Measurements from ENCODE around the gene CCDC197.
A peak's percentile ranks its signal among the peaks of the same experiment; 100 is the strongest.

Gene CCDC197

GRCh38 chr14:94045101-94045500 is 48.0 kb downstream of the CCDC197 start:
- no peak for DNase-seq

GRCh38 chr14:94045563-94046345 is 48.7 kb downstream of the CCDC197 start:
- no peak for DNase-seq

GRCh38 chr14:94046696-94047250 is 49.7 kb downstream of the CCDC197 start:
- no peak for DNase-seq

DNA sequence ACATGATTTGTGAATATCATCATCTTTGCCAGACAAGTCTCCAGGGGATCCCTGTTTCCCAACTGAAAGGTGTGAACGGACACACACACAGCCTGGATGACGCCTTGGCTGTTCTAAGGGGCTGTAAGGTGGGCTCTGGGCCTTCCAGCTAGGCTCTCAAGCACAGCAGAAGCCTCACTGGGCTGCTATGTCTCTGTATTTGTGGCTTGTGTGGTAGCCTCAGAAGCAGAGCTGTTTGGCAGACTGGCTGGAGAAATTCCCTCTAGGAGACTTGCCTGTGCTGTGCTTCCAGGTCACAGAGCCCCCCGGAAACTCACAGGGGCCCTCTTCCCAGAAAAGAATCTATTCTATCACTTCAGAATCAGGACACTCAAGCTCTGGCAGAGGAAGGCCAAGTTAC is 50.5 kb downstream of the CCDC197 start:
- DNase-seq: no peak

DNA sequence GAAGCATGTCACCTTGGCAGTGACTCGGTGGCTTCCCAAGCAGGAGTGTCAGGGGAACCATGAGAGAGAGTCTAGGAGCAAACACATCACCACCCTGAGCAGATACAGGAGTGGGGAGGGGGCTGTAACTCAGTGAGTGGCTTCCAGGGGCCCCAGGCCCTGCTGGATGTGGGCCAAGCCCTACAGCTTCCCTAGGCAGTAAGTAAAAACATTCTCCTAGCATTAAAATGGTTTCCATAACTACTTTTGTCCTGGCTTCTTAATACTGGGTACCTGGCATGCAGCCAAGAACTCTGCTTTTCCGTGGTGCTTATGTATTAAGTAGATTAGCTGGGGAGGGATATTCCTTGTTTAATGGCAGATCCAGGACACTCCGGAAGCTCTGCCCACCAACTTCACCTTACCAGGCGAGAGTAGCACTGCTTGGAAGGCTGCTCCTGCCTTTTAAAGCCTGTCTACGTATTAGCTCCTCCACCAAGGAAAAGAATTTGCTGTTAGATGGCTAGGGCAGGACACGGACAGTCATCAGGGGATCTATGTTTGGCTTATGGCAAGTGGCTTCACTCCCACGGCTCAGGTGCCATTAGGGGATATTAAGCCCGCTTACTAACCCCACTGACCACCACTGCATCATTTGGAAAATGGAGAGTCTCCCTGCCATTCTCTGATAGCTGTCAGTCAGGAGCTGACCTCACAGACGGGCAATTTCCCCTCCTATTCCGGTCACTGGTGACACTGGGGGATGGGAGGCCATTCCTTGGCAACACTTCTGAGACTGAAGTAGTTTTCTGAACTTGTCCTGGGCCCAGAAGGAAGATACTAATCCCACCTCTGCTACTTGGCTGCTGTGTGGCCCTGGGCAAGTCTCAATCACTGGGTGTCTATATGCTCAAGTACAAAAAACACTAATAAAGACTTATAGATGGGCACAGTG is 51.9 kb downstream of the CCDC197 start:
- no peak for DNase-seq

DNA sequence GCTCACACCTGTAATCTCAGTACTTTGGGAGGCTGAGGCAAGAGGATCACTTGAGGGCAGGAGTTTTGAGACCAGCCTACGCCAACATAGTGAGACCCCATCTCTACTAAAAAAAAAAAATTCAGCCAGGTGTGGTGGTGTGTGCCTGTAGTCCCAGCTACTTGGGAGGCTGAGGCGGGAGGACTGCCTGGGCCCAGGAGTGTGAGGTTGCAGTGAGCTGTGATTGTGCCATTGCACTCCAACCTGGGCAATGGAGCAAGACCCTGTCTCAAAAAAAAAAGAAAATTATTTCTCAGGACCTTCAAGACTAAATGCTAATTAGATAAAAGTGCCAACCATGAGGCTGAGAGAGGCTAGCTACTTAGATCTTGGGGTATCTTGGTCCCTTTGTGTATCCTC is 52.5 kb downstream of the CCDC197 start:
- DNase-seq: no peak

DNA sequence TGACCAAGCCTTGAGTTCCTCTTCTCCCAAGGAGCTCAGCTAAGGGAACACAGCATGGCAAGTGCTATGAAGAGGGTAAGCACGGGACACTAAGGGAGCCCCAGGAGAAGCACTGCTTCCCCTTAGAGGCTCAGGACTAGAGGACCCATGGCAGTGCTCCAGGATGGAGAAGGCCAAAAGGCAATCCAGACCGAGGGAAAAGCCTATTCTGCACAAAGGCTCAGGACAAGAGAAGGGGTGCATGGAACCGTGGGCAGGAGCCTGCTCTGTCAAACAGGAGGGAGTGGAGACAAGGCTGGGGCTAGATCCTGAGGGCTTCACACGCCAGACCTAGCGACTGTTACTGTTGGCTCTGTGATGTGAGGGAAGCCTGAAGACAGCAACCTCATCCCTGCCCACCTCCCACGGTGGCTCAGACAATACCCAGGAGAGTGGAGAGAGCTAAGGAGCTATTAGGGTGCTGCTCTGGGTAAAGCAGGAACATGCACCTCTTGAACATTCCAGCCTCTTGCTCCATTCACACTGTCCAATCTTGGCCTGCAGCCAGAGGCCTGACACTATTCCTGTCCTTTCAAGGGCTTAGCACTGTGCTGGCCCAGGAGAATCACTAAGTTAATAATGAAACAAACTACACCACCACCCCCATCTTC is 53.3 kb downstream of the CCDC197 start:
- no peak for DNase-seq

DNA sequence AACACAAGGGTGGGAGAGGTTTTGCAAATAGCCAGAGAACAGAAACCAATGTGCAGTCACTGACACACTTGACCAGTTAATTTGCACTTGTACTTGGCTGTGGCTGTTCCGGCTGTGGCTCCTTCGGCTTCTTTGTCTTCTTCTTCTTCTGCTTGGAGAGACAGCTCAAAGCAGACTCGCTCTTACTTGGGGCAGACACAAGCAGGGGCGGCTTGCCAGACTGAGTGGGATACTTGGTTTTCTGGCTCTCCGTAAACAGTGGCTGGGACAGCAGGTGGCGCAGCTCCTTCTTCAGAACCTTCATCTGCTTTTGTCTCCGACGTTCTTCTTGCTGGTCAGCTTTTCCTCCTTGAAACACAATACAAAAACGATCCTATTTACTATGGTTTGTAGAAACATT is 54.0 kb downstream of the CCDC197 start:
- DNase-seq: peak; percentile 32

GRCh38 chr14:94051779-94052178 is 54.7 kb downstream of the CCDC197 start:
- DNase-seq: no peak

DNA sequence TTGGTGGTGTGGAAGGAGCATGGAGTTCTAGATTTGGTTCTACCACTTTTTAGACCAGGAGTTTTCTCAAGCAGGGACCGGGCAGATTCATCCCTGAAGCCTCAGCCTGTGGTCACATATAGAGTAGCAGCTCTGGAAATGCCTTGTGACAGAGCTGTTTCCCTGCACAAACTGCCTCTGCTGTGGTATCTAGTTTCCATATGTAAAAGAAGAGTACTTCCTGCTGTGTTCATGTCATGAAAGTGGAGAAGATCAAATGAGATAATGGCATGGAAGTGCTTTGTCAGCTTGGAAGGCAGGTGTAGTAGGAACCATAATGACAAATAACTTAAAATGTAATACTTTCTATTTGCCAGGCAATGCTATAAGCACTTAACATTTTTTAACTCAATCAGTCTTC is 55.1 kb downstream of the CCDC197 start:
- no peak for DNase-seq

GRCh38 chr14:94052662-94053061 is 55.6 kb downstream of the CCDC197 start:
- DNase-seq: no peak

GRCh38 chr14:94054401-94054800 is 57.3 kb downstream of the CCDC197 start:
- no peak for DNase-seq

DNA sequence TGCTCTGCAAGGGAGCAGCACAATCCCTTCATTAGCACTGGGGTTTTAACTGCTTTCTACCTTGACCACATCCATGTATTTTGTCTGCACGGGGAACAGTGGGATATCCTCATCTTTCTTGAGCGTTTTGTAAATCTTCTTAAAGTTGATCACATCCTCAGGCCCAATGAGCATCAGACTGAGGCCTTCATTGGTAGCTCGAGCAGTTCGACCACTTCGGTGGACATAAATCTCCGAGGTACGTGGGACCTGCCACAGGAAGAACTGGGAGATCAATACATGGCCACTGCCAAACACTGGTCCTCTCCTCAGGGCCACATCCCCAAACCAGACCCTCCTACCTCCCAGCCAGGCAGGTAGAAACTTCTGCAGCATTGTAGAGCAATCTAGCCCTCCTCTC is 57.8 kb downstream of the CCDC197 start:
- no peak for DNase-seq

GRCh38 chr14:94056579-94057308 is 59.6 kb downstream of the CCDC197 start:
- no peak for DNase-seq

DNA sequence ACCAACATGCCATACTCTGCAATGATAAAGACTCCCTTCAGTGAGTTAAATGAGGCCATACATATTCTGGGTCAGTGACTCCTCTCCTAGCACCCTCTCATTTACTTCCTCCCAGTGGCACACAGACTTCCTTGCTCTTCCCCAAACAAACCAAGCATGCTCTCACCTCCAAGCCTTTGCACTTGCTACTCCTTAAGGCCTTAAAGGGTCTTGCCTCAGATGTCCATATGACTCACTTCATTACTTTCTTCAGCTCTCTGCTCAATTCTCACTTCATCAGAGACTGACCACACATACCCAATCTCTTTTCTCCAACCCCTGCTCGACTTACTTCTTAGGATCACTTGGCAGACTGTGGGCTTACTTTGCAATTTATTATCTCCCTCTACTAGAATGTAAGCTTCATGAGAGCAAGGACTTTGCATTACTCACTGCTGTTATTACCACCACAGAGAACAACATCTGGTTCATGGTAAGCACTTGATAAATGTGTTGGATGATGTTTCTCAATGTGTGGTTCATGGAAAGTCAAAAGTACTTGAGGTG is 61.1 kb downstream of the CCDC197 start:
- DNase-seq: no peak
